Fibroblast of villous mesenchyme (primary cell): Measurements from ENCODE around the gene HIVEP3. TPM values are rescaled to one million over a fixed set of nuclear protein-coding genes. Genes with fewer than 3 reads are reported as not detected.

Experiments used
- DNase-seq: peaks from one replicate; pipeline ENCODE4 v3.0.0-alpha.2; 2010; ENCODE audit warnings: low read depth
- H3K4me3 ChIP-seq: 2 replicates; pipeline ENCODE4 v1.5.1; 2011; ENCODE audit warnings: low read depth, mild to moderate bottlenecking, low read length
- total RNA-seq: library from RNA; depleted of rRNA; stranded (reverse); fragments of >200 nt; gene quantifications from 2 replicates; pipeline ENCODE4 v1.2.3, GENCODE V29; 2012
- TF ChIP-seq, protein P1 (sequence below): IDR thresholded peaks from 2 replicates; pipeline ENCODE4 v1.5.1; 2012; ENCODE audit warnings: low read depth, mild to moderate bottlenecking, low read length; ENCODE audit not compliant: insufficient read depth

HIVEP3 gene
- total RNA-seq, result 0.86 and 1.6 TPM in 2 replicates

DNA sequence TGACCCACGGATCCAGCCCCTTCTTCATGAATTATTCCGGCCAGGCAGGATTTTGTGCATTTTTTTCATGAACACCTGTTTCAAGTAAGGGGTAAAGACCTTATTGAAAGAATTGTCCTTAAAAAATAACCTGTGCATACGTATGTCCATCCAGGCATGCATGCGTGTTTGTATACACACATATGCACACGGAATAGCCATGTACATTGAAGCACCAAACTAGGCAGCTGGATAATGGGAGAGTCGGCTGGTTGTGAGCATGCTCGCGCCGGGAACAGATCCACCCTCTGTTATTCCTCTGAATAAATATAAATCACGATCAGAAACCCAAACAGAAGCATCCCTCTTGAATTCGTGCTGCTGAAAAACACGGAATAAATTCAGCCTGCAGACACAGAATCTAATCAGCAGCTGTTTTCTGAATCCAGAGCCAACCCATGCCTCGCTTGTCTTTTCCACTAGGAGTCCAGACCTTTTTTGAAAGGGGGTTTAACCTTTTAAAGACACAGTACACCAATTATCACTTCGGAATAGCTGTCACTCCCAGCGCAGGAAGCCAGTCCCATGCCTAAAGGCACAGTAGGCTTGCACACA, at the start of gene HIVEP3:
TSS of gene HIVEP3 (minus strand) at position 473 of the 594 bp plus-strand sequence.
- TF ChIP-seq, protein P1, sequence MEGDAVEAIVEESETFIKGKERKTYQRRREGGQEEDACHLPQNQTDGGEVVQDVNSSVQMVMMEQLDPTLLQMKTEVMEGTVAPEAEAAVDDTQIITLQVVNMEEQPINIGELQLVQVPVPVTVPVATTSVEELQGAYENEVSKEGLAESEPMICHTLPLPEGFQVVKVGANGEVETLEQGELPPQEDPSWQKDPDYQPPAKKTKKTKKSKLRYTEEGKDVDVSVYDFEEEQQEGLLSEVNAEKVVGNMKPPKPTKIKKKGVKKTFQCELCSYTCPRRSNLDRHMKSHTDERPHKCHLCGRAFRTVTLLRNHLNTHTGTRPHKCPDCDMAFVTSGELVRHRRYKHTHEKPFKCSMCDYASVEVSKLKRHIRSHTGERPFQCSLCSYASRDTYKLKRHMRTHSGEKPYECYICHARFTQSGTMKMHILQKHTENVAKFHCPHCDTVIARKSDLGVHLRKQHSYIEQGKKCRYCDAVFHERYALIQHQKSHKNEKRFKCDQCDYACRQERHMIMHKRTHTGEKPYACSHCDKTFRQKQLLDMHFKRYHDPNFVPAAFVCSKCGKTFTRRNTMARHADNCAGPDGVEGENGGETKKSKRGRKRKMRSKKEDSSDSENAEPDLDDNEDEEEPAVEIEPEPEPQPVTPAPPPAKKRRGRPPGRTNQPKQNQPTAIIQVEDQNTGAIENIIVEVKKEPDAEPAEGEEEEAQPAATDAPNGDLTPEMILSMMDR, result peak; percentile 23
- peak; percentile 36 for DNase-seq
- H3K4me3 ChIP-seq, result peak within 1 kb of the TSS; percentile 65

DNA sequence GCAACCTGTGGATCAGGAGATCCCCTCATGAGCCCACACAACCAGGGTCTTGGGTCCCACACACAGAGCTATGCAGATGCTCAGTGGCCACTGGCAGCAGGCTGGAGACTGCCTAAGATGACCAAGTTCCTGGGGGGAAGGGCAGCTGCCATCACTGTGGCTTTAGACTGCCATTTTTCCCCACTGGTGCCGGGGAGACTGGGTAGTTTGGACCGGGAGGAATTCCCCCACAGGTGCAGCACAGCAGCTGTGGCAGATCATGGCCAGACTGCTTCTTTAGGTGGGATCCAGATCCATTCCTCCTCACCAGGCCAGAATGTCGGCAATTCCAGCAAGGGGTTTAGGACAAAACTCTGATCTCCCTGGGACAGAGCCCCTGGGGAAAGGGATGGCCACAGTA, 45.7 kb upstream of the HIVEP3 start:
- no peak overlapping the region for H3K4me3 ChIP-seq
- TF ChIP-seq, protein P1, result no peak
- DNase-seq, result no peak

DNA sequence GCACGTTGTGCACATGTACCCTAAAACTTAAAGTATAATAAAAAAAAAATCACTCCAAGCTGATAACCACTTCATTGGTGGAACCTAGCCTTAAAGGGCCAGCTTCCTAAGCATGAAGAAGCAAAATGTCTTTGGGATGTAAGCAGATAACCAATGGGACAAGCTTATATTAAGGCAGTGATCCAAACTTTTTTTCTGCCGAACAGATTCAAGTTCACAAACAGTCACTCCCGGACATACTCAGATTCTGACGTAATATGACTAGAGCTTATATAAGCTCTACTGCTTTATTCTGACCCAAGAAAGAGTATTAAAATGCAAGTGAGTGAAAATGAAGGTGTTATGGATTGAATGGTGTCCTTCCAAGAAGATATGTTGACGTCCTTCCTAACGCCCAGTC, 44.9 kb upstream of the HIVEP3 start:
- DNase-seq, result peak; percentile 7
- H3K4me3 ChIP-seq, result no peak overlapping the region
- TF ChIP-seq, protein P1, result no peak

DNA sequence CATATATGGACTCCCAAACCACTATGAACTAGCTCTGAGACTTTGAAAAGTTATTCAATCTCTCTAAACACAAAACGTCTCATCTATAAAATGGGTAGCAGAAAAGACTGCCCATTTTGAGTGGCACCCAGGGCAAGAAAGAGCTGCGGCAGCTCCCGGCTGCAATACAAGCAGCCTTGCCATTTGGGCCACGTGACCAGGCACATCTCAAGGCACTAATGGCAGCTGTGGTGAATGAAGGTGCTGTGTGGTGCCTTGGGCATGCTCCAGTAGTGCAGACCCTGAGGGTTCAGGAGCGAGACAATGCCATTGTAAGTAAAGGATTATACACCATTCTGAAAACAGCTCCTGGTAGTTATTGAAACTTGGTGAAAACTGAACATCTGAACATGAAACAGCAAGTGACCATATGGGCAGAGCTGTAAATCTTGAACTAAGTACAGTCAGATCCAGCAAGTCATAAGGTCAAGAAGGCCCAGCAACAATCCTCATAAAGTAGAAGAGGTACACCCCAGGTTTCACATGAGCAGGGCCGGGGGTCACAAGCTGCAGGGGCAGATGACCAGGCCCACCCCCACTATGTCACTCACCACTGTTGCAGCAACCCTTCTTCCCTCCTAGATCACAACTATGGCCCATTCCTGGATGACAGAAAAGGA, 39.4 kb upstream of the HIVEP3 start:
- TF ChIP-seq, protein P1, result no peak
- no peak for DNase-seq
- no peak overlapping the region for H3K4me3 ChIP-seq

DNA sequence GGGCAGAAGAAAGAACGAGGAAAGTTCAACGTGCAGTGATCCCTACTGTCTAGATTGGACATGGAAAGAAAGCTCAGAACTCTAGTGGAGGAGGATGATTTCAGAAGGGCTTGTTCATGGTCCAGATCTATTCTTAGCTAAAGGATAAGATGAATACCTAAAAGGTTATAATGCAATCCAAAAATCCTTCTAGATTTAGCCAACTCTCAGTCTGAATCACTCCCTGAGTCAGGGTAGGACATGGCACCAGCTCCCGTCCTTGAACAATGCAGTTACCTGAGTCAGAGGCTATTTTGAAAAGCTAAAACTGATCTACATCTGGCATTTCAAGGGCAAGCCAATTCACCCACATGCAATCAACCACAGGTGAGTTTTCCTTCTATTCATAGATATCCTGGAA, 38.8 kb upstream of the HIVEP3 start:
- TF ChIP-seq, protein P1, result no peak
- no peak overlapping the region for H3K4me3 ChIP-seq
- DNase-seq, result no peak

DNA sequence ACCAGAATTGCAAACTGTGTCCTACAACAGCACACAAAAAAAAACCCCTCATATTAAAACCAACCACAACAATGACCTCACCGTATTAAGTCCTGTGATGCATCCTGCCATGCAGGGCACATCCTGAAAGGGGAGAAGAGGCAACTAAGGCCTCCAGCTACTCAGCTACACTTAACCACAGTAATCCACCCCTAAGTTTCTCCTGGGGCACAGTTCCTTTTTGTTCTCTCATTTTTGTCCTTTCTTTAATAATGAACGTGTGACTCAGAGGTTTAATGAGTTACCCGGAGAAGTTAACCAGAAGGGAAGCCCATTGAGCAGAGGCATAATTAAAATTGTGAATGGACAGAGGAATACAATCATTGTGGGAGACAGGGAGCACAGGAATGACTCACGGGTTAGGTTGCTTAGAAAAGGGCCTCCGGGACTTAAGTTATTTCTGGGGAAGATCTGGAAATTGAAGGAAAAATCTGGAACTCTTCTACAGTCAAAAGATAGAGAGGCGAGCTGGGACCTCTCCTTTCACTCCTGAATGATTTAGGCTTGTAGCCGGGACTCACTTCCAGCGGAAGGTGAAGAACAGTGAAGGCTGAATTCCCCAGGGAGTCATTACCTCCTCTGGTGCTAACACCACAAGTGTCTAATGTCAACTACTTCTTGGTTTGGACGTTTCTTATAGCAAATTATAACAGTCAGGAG, 36.9 kb upstream of the HIVEP3 start:
- TF ChIP-seq, protein P1, result no peak
- peak; percentile 79 for DNase-seq
- H3K4me3 ChIP-seq, result no peak overlapping the region
